SKM-1 treated with dmso at 0.1 percent for 144 hours (cell line): ENCODE measurements around the gene GNB5.

ENCODE experiments used
- DNase-seq: peaks from one replicate; lab custom pipeline; 2025; ENCODE audit not compliant: unreplicated experiment; lab: John Stamatoyannopoulos, UW

Gene GNB5

DNA sequence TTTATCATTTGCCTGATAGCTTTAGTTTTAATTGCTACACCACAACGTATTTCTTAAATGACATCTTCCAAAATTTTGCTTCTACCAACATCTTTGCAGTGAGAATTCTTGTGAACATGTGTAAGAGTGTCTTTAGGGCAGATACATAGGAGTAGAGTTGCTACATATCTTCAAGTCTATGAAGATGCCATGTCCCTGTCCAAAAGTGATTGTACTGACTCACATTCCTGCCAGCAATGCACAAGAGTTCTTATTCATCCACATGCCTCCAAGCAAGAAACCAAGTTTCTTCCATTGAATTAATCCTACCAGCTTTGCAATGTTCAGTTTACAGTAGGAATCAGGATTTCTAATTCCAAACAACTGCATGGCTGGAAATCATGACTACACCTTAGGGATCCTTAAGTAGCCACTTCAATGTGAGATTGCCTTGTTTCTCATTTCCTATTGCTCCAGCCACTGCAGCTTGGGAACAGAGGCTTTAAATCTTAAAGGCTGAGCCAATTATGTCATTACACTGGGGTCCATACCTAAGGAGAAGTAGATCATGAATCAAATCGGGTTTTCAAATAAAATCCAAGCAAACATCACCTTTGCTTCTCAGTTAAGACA is 123.1 kb downstream of the GNB5 start:
- no peak for DNase-seq

DNA sequence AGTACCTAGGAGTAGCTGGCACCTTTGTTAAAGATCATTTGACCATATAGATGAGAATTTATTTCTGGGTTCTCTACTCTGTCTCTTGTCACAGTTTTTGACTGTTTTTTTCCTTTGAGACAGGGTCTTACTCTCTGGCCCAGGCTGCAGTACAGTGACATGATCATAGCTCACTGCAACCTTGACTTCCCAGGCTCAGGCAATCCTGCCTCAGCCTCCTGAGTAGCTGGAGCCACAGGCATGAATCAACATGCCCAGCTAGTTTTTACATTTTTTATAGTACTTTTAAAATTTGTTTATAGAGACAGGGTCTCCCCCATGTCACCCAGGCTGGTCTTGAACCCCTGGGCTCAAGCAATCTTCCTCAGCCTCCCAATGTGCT is 123.7 kb downstream of the GNB5 start:
- DNase-seq: no peak

DNA sequence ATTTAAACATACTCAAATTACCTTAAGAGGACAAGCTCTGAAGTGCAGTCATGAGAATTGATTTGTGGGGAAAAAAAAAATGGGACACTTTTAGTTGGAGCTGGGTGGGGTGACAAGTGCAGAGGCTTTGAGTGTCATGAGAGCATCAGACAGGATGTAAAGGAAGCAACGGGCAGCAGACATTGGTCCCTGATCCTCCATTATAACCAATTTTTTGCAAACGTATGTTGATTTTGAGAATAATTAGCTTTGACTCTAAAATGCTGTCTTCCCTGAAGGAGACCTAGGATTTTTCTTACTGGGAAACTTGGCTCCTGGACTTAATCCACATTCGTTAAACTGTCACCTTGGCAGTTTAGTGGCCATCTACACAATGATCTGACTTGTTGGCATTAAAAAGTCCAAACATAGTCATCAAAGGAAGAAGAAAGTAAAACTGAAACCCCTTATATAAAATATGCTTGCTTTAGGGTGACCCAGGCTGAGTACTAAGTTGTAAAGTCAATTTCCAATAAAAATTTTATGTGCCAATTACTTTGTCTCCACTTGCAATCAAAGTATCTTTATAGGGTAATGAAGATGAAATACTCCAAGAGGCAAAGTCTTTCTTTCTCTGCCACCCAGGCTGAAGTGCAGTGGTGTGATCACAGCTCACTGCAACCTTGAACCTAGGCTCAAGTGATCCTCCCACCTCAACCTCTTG is 124.2 kb downstream of the GNB5 start:
- no peak for DNase-seq
